ENCODE results near the gene NR3C2.

NR3C2 gene

GRCh38 chr4:148263802-148264201, 178.4 kb downstream of the NR3C2 start:
- DNase-seq (ENCODE audit: low read depth in 2 of 2), result no peak

GRCh38 chr4:148263127-148263526, 179.1 kb downstream of the NR3C2 start:
- DNase-seq (ENCODE audit: low read depth in 2 of 2), result no peak

- no peak for DNase-seq (ENCODE audit: low read depth in 2 of 2)
These were observed 180.4 kb downstream of the NR3C2 start for GRCh38 chr4:148261848-148262247.

GRCh38 chr4:148259841-148260240, 182.4 kb downstream of the NR3C2 start:
- no peak for DNase-seq (ENCODE audit: low read depth in 2 of 2)

GRCh38 chr4:148258535-148258934, 183.7 kb downstream of the NR3C2 start:
- no peak for DNase-seq (ENCODE audit: low read depth in 2 of 2)

GRCh38 chr4:148255344-148255720, 186.9 kb downstream of the NR3C2 start:
- DNase-seq (ENCODE audit: low read depth in 2 of 2), result no peak

- DNase-seq (ENCODE audit: low read depth in 2 of 2), result no peak
These were observed 187.4 kb downstream of the NR3C2 start for GRCh38 chr4:148254621-148255343.

GRCh38 chr4:148253768-148254167, 188.4 kb downstream of the NR3C2 start:
- no peak for DNase-seq (ENCODE audit: low read depth in 2 of 2)

GRCh38 chr4:148248824-148249223, 193.4 kb downstream of the NR3C2 start:
- DNase-seq (ENCODE audit: low read depth in 2 of 2), result no peak

GRCh38 chr4:148245015-148245414, 197.2 kb downstream of the NR3C2 start:
- no peak for DNase-seq (ENCODE audit: low read depth in 2 of 2)

- no peak for DNase-seq (ENCODE audit: low read depth in 2 of 2)
These were observed 198.4 kb downstream of the NR3C2 start for GRCh38 chr4:148243837-148244236.

- DNase-seq (ENCODE audit: low read depth in 2 of 2), result no peak
These were observed 202.0 kb downstream of the NR3C2 start for GRCh38 chr4:148240241-148240640.

GRCh38 chr4:148239494-148239985, 202.7 kb downstream of the NR3C2 start:
- DNase-seq (ENCODE audit: low read depth in 2 of 2), result no peak

GRCh38 chr4:148238811-148239493, 203.3 kb downstream of the NR3C2 start:
- no peak for DNase-seq (ENCODE audit: low read depth in 2 of 2)

GRCh38 chr4:148238086-148238485, 204.1 kb downstream of the NR3C2 start:
- DNase-seq (ENCODE audit: low read depth in 2 of 2), result no peak

- no peak for DNase-seq (ENCODE audit: low read depth in 2 of 2)
These were observed 206.4 kb downstream of the NR3C2 start for GRCh38 chr4:148235809-148236208.

GRCh38 chr4:148229798-148230197, 212.4 kb downstream of the NR3C2 start:
- DNase-seq (ENCODE audit: low read depth in 2 of 2), result no peak

- DNase-seq (ENCODE audit: low read depth in 2 of 2), result no peak
These were observed 213.2 kb downstream of the NR3C2 start for GRCh38 chr4:148229028-148229427.

GRCh38 chr4:148227147-148227546, 215.1 kb downstream of the NR3C2 start:
- DNase-seq (ENCODE audit: low read depth in 2 of 2), result no peak

- no peak for DNase-seq (ENCODE audit: low read depth in 2 of 2)
These were observed 215.9 kb downstream of the NR3C2 start for GRCh38 chr4:148226341-148226740.

- no peak for DNase-seq (ENCODE audit: low read depth in 2 of 2)
These were observed 216.6 kb downstream of the NR3C2 start for GRCh38 chr4:148225639-148226038.

- no peak for DNase-seq (ENCODE audit: low read depth in 2 of 2)
These were observed 217.7 kb downstream of the NR3C2 start for GRCh38 chr4:148224476-148224875.

- no peak for DNase-seq (ENCODE audit: low read depth in 2 of 2)
These were observed 219.1 kb downstream of the NR3C2 start for GRCh38 chr4:148222991-148223660.

Data from stimulated activated CD8-positive, alpha-beta memory T cell treated with anti-CD3 and anti-CD28 coated beads, Interleukin-2, amount 100 ng/mL, for 48 hours (primary cell).